K562 (cell line): ENCODE measurements around the gene CYP46A1. TPM values are rescaled to one million over a fixed set of nuclear protein-coding genes. Genes with fewer than 3 reads are reported as not detected.
A peak's percentile ranks its signal among the peaks of the same experiment; 100 is the strongest.

Experiments used
- ATAC-seq: fragments of 200-7000 bp; cut with Tn5 transposase; 3 replicates; pipeline ENCODE4 v1.9.1; 2020; ENCODE audit warnings: moderate library complexity
- BruUV-seq: library from RNA; stranded (reverse); fragments of 400-500 nt; replicated peaks from 2 replicates; lab custom pipeline; 2021; lab: Mats Ljungman, UMichigan
- CTCF ChIA-PET: fragments of 300-600 bp; formaldehyde crosslinking; extraction: SDS; loops from one replicate; lab custom pipeline; 2021; ENCODE audit warnings: low intra/inter-chr PET ratio; lab: Yijun Ruan, JAX
- POLR2A ChIA-PET: fragments of 300-600, 350-650 bp; sonication (Branson Sonifier 250); formaldehyde crosslinking; extraction: SDS; loops from one replicate; lab custom pipeline; 2021; ENCODE audit warnings: antibody characterized with exemption, inconsistent platforms; lab: Yijun Ruan, JAX
- DNase-seq, 4 experiments: peaks; one replicate each; pipeline versions ENCODE4 v3.0.0 to v3.0.0-alpha.2; 2011 to 2018; ENCODE audit warnings: low spot score in 3 of 4, mixed read lengths in 3 of 4; ENCODE audit errors: extremely low read depth in 1 of 4
- FAIRE-seq: peaks from 2 replicates; lab custom pipeline; 2011; peaks lifted over from hg19 to GRCh38; lab: Jason Lieb, UNC
- H2AFZ ChIP-seq: 2 replicates; pipeline ENCODE4 v1.6.0; 2011; ENCODE audit warnings: low read depth, low read length, control low read depth, inconsistent platforms
- H3K27ac ChIP-seq: fragments of 200-600 bp; 3 replicates; pipeline ENCODE4 v1.8.0; 2011; ENCODE audit warnings: low read depth, mild to moderate bottlenecking, control low read depth, inconsistent platforms, low read length, moderate library complexity, mixed read lengths; ENCODE audit errors: extremely low read depth
- H3K27me3 ChIP-seq, 2 experiments: fragments of 300-600 bp in 1 of 2; 2 replicates in 1 of 2; 3 replicates in 1 of 2; pipeline versions ENCODE4 v1.6.0 to v1.8.0; 2011; ENCODE audit warnings: inconsistent platforms in 2 of 2, low read length in 2 of 2, mild to moderate bottlenecking in 1 of 2, mixed read lengths in 1 of 2, moderate library complexity in 1 of 2; ENCODE audit not compliant: control insufficient read depth in 2 of 2, insufficient read depth in 2 of 2
- H3K36me3 ChIP-seq: fragments of 300-600 bp; 3 replicates; pipeline ENCODE4 v1.8.0; 2011; ENCODE audit warnings: mild to moderate bottlenecking, low read length, inconsistent platforms; ENCODE audit not compliant: control insufficient read depth, insufficient read depth
- H3K4me1 ChIP-seq, 2 experiments: fragments of 200-600 bp in 1 of 2; replicated peaks in 1 of 2; 2 replicates in 1 of 2; 3 replicates in 1 of 2; pipeline versions ENCODE4 v1.5.1 to v1.8.0; 2011; ENCODE audit warnings: inconsistent platforms in 2 of 2, low read length in 2 of 2, mild to moderate bottlenecking in 1 of 2, mixed read lengths in 1 of 2, moderate library complexity in 1 of 2; ENCODE audit not compliant: control insufficient read depth in 2 of 2, insufficient read depth in 2 of 2
- H3K4me2 ChIP-seq: 2 replicates; pipeline ENCODE4 v1.6.1; 2011; ENCODE audit warnings: low read length, control low read depth, inconsistent platforms, mixed read lengths; ENCODE audit not compliant: insufficient read depth
- H3K4me3 ChIP-seq: fragments of 200-600 bp; sonication (generic), shearing (Covaris generic); 2 replicates; pipeline ENCODE4 v1.5.1; 2016; ENCODE audit warnings: control low read depth, inconsistent platforms
- H3K79me2 ChIP-seq: fragments of 200-600 bp; 3 replicates; pipeline ENCODE4 v1.8.0; 2011; ENCODE audit warnings: low read length, inconsistent platforms; ENCODE audit not compliant: control insufficient read depth, insufficient read depth
- H3K9ac ChIP-seq, 2 experiments: 2 replicates each; pipeline versions ENCODE4 v1.6.0 to v1.6.1; 2011; ENCODE audit warnings: low read depth in 2 of 2, low read length in 2 of 2, control low read depth in 1 of 2, inconsistent platforms in 1 of 2, mild to moderate bottlenecking in 1 of 2, mixed read lengths in 1 of 2; ENCODE audit not compliant: insufficient read depth in 1 of 2
- H3K9me1 ChIP-seq: one replicate; pipeline ENCODE4 v1.6.0; 2011; ENCODE audit warnings: inconsistent platforms, mild to moderate bottlenecking, low read length, moderate library complexity; ENCODE audit not compliant: control insufficient read depth, insufficient read depth
- H3K9me3 ChIP-seq: replicated peaks from 2 replicates; pipeline ENCODE4 v1.5.1; 2011; ENCODE audit warnings: low read depth, low read length, inconsistent platforms; ENCODE audit not compliant: control insufficient read depth, insufficient read depth
- H4K20me1 ChIP-seq: replicated peaks from 2 replicates; pipeline ENCODE4 v1.6.1; 2011; ENCODE audit warnings: low read length, inconsistent platforms, mixed read lengths; ENCODE audit not compliant: control insufficient read depth, insufficient read depth
- BHLHE40 ChIP-seq: IDR thresholded peaks from 2 replicates; pipeline ENCODE4 v1.6.1; 2011; ENCODE audit warnings: low read length, improper control_type of control experiment
- KDM5B ChIP-seq: fragments of 200-600 bp; sonication (generic); IDR thresholded peaks from 2 replicates; pipeline ENCODE4 v1.6.1; 2012; ENCODE audit warnings: low read depth, mild to moderate bottlenecking, moderate library complexity, low read length, control low read depth, inconsistent platforms; ENCODE audit not compliant: insufficient replicate concordance
- PHF8 ChIP-seq: fragments of 200-600 bp; sonication (generic); IDR thresholded peaks from 2 replicates; pipeline ENCODE4 v1.6.1; 2012; ENCODE audit warnings: mixed run types, mild to moderate bottlenecking, inconsistent platforms, low read length, moderate library complexity, borderline replicate concordance
- REST ChIP-seq, 2 experiments: fragments of 450-650 bp; formaldehyde crosslinking in 1 of 2; IDR thresholded peaks; 2 replicates each; pipeline versions ENCODE4 v1.4.0 to v1.6.1; 2014 to 2020; ENCODE audit warnings: mild to moderate bottlenecking in 2 of 2, borderline replicate concordance in 1 of 2, low read depth in 1 of 2
- SMC3 ChIP-seq: conservative IDR thresholded peaks from 2 replicates; pipeline ENCODE4 v1.6.1; 2011; ENCODE audit warnings: low read depth, low read length, improper control_type of control experiment; ENCODE audit not compliant: insufficient read depth
- SRSF9 ChIP-seq: fragments of 200-400 bp; formaldehyde crosslinking; IDR thresholded peaks from 2 replicates; pipeline ENCODE4 v1.6.1; 2017; ENCODE audit warnings: low read depth, low read length, borderline replicate concordance
- TBP ChIP-seq: optimal IDR thresholded peaks from 2 replicates; pipeline ENCODE3; 2011; ENCODE audit warnings: low read depth, low read length, improper control_type of control experiment
- XRCC4 ChIP-seq: IDR thresholded peaks from one replicate; pipeline ENCODE4 v1.6.1; 2011; ENCODE audit not compliant: insufficient read depth, insufficient read length; ENCODE audit errors: extremely low read depth
- ZBTB17 ChIP-seq: fragments of 450-650 bp; formaldehyde crosslinking; IDR thresholded peaks from 2 replicates; pipeline ENCODE4 v1.4.0; 2020; ENCODE audit warnings: mild to moderate bottlenecking
- ZNF354B ChIP-seq: fragments of 250-450 bp; sonication (Bioruptor Pico); IDR thresholded peaks from 2 replicates; pipeline ENCODE4 v1.4.0; 2020
- ZSCAN32 ChIP-seq: fragments of 450-650 bp; formaldehyde crosslinking; IDR thresholded peaks from 2 replicates; pipeline ENCODE4 v1.4.0; 2020; ENCODE audit warnings: mild to moderate bottlenecking, moderate library complexity
- WGBS: fragments of 100-300 bp; shearing (Covaris generic); methylation state at CpG from one replicate; pipeline ENCODE4 v1.1.6; 2016; ENCODE audit warnings: low coverage, mixed read lengths; ENCODE audit not compliant: insufficient coverage; ENCODE audit errors: missing lambda C conversion rate; 5-methylcytosine and 5-hydroxymethylcytosine counted together
- in situ Hi-C: fragments of 300-500 bp; cut with MboI; formaldehyde crosslinking; loops from 4 replicates; pipeline ENCODE4 v1.15.0; 2018; ENCODE audit warnings: inconsistent platforms, mixed read lengths
- intact Hi-C: fragments of 100-400 bp; cut with micrococcal nuclease; formaldehyde crosslinking; loops from 2 replicates; pipeline ENCODE4 v1.14.2; 2022
- polyA plus RNA-seq, 8 experiments: library from polyadenylated mRNA; depleted of rRNA in 4 of 8; stranded (reverse) in 5 of 8; unstranded in 3 of 8; fragments of >200 nt; fragmentation: Nextera tagmentation in 2 of 8; fragmentation: Illumina TruSeq in 1 of 8; extraction: Ambion mirVana in 2 of 8; extraction: Trizol in 1 of 8; gene quantifications; 2 replicates each; pipeline versions ENCODE4 v1.2.1 to v1.2.3, GENCODE V29; 2011 to 2014; ENCODE audit warnings: inconsistent platforms in 1 of 8, missing spikeins in 1 of 8
- total RNA-seq, 7 experiments: library from RNA; depleted of rRNA in 6 of 7; stranded (reverse); fragments of >200 nt in 6 of 7; fragmentation: Illumina TruSeq in 2 of 7; extraction: Trizol in 2 of 7; gene quantifications; 2 replicates each; pipeline versions ENCODE4 v1.2.1 to v1.2.3, GENCODE V29; 2011 to 2021; ENCODE audit warnings: low replicate concordance in 1 of 7

Gene CYP46A1
- total and polyA plus RNA-seq, 9 of the 15 experiments (the other 6 are each of a cell fraction or from before 2014, with no cell fraction given), result not detected

DNA sequence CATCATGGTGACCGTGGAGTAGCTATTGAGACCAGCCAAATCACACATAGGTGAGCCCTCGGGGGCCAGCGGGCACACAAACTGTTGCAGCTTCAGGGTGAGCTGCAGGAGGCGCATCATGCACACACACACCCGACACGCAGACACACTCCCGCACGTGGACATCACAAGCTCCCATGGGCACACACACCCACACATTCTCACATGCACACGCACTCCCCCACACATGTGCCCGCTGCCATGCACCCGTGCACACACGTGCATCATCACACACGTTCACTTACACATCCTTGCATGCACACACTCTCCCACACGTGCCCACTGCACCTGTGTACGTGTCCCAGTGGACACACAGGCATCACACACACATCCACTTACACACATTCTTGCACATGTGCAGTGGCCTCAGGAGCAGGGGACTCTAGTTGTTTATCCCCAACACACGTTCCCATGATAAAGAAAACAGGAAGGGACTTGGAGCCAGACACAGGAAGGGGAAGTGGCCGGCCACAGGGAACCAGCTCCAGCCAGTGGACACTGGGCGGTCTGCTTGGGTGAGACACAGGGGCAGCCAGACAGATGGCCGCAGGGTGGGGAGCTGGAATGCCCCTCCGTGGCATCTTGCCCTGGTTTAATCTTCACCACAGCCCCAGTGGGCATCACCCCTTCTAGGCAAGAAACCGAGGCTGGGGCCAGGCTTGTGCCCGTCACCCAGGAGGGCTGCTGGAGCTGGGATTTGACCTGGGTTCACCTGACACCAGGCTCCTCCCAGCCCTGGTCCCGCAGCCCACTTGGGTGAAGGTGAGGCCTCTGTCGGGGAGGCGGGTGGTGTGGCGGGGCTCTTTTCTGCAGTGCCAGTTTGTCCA is 49.7 kb downstream of the CYP46A1 start:
- WGBS, result 4% methylated on average over 22 of the region's 26 CpGs
- Histone ChIP-seq H3K4me1 (peaks cover 0 to 33% of the 10 kb centered on the region in 2 experiments; a peak in 2 of 5 replicates), H3K27ac (no peak overlapping the region), H3K9ac (no peak overlapping the region), H3K36me3 (no peaks in the 10 kb centered on the region), H3K27me3 (peaks cover 6 to 71% of the 10 kb centered on the region in 2 experiments; a peak in 4 of 5 replicates), H3K4me3 (no peak overlapping the region), H3K4me2 (no peak overlapping the region), H3K79me2 (no peaks in the 10 kb centered on the region), H2AFZ (no peak overlapping the region), H3K9me3 (no peaks in the 10 kb centered on the region), H4K20me1 (no peaks in the 10 kb centered on the region; the same call in 1 of the 2 replicates), H3K9me1 (no peaks in the 10 kb centered on the region)
- ChIA-PET CTCF (no interaction called here), POLR2A (interaction anchor here (0.6 kb wide), 1 partner anchor 67 kb away, joined by 3 read pairs; no protein-coding TSS in a partner anchor)
- DNase-seq (no peak), ATAC-seq (0 out of 3 replicates have a peak, but pooled peaks have one; percentile 12), FAIRE-seq (no peak)
- in situ Hi-C loops (no loop called here), intact Hi-C loops (no loop called here)
- no TSS peak for BruUV-seq
- TF ChIP-seq SMC3 (no peak), REST (IDR thresholded peaks at IDR 0.05; ENCODE audit: borderline replicate concordance) (peak; percentile 80), REST (CRISPR knock-in tag; IDR thresholded peaks at IDR 0.05; ENCODE audit: low read depth) (no peak), BHLHE40 (peak; percentile 46; the same call in 1 of the 2 replicates), ZNF354B (no peak), KDM5B (no peak), ZSCAN32 (CRISPR knock-in tag) (no peak), XRCC4 (no peak), PHF8 (peak; percentile 20; the same call in 1 of the 2 replicates), ZBTB17 (CRISPR knock-in tag) (no peak), SRSF9 (no peak), TBP (no peak)
